K562 (cell line): ENCODE results near the gene CALML4. TPM values are rescaled to one million over a fixed set of nuclear protein-coding genes. Genes with fewer than 3 reads are reported as not detected.

Source experiments
- SAP30 ChIP-seq: fragments of 200-600 bp; sonication (generic); IDR thresholded peaks from 2 replicates; pipeline ENCODE4 v1.6.1; 2012; ENCODE audit warnings: borderline replicate concordance, low read depth, mild to moderate bottlenecking, moderate library complexity, low read length, control low read depth, inconsistent platforms; ENCODE audit not compliant: insufficient read depth, poor library complexity, severe bottlenecking
- ZNF23 ChIP-seq: fragments of 250-450 bp; sonication (Bioruptor Pico); IDR thresholded peaks from 2 replicates; pipeline ENCODE4 v1.4.0; 2020; ENCODE audit warnings: mild to moderate bottlenecking
- polyA plus RNA-seq, 8 experiments: library from polyadenylated mRNA; depleted of rRNA in 4 of 8; stranded (reverse) in 5 of 8; unstranded in 3 of 8; fragments of >200 nt; fragmentation: Nextera tagmentation in 2 of 8; fragmentation: Illumina TruSeq in 1 of 8; extraction: Ambion mirVana in 2 of 8; extraction: Trizol in 1 of 8; gene quantifications; 2 replicates each; pipeline versions ENCODE4 v1.2.1 to v1.2.3, GENCODE V29; 2011 to 2014; ENCODE audit warnings: inconsistent platforms in 1 of 8, missing spikeins in 1 of 8
- total RNA-seq, 7 experiments: library from RNA; depleted of rRNA in 6 of 7; stranded (reverse); fragments of >200 nt in 6 of 7; fragmentation: Illumina TruSeq in 2 of 7; extraction: Trizol in 2 of 7; gene quantifications; 2 replicates each; pipeline versions ENCODE4 v1.2.1 to v1.2.3, GENCODE V29; 2011 to 2021; ENCODE audit warnings: low replicate concordance in 1 of 7
- TF ChIP-seq, protein P1 (sequence below): fragments of 200-600 bp; sonication (generic); IDR thresholded peaks from one replicate; pipeline ENCODE4 v1.6.1; 2012; ENCODE audit warnings: mild to moderate bottlenecking, low read depth, low read length, inconsistent platforms
- TF ChIP-seq, protein P2 (sequence below), 3 experiments: fragments of 200-800 bp in 1 of 3; sonication (Bioruptor generic) in 1 of 3; sonication (generic) in 1 of 3; formaldehyde crosslinking in 1 of 3; IDR thresholded peaks; 2 replicates each; pipeline versions ENCODE4 v1.6.1 to v1.8.0; 2016 to 2022; ENCODE audit warnings: mild to moderate bottlenecking in 2 of 3, missing compliant biosample characterization in 2 of 3, missing genetic modification characterization in 2 of 3, missing genetic modification reagents in 1 of 3

CALML4 gene
- total and polyA plus RNA-seq, 9 of the 15 experiments (the other 6 are each of a cell fraction or from before 2014, with no cell fraction given) = 2.8 to 30.6 (median 15.5) TPM

DNA sequence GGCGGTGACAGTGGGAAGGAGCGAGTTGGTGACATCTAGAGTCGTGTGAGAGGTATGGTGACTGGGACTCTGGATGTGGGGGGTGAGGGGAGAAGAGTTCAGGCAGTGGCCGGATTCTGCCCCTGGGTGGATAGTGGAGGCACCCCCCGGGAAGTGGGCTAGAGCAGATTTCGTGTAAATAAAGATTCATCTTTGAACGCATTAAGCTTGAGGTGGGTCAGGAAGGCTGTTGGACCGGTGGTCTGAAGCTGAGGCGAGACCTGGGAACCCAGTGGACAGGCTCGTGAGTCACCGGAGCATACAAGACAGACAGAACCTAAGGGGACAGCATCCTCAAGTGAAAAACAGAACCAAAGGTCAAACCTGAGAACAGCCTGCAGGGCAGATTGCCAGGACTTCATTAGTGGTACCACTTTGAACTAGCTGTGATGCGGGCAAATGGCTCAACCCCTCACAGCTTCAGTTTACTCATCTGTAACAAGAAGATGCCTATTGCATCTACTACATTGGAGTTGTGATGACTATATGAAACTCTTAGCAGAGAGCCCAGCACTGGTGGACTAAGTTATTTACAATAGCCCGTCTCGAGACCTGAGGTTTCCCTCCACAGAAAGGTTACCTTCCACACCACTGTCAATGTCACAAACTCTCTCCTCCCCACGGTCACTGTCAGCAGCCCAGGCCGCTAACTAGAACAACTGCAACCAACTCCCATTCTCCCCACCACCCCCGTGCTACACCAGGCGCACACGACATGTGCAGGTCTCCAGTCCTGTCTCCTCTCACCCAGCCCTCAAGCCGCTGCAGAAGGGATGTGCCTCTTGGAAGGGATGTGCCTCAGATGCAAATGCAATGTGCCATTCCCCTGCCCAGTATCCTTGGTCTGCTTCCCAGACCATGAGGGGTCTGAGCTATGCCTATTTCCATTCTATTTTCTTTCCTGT is 25.3 kb upstream of the CALML4 start (continued):
- TF ChIP-seq, protein P1, sequence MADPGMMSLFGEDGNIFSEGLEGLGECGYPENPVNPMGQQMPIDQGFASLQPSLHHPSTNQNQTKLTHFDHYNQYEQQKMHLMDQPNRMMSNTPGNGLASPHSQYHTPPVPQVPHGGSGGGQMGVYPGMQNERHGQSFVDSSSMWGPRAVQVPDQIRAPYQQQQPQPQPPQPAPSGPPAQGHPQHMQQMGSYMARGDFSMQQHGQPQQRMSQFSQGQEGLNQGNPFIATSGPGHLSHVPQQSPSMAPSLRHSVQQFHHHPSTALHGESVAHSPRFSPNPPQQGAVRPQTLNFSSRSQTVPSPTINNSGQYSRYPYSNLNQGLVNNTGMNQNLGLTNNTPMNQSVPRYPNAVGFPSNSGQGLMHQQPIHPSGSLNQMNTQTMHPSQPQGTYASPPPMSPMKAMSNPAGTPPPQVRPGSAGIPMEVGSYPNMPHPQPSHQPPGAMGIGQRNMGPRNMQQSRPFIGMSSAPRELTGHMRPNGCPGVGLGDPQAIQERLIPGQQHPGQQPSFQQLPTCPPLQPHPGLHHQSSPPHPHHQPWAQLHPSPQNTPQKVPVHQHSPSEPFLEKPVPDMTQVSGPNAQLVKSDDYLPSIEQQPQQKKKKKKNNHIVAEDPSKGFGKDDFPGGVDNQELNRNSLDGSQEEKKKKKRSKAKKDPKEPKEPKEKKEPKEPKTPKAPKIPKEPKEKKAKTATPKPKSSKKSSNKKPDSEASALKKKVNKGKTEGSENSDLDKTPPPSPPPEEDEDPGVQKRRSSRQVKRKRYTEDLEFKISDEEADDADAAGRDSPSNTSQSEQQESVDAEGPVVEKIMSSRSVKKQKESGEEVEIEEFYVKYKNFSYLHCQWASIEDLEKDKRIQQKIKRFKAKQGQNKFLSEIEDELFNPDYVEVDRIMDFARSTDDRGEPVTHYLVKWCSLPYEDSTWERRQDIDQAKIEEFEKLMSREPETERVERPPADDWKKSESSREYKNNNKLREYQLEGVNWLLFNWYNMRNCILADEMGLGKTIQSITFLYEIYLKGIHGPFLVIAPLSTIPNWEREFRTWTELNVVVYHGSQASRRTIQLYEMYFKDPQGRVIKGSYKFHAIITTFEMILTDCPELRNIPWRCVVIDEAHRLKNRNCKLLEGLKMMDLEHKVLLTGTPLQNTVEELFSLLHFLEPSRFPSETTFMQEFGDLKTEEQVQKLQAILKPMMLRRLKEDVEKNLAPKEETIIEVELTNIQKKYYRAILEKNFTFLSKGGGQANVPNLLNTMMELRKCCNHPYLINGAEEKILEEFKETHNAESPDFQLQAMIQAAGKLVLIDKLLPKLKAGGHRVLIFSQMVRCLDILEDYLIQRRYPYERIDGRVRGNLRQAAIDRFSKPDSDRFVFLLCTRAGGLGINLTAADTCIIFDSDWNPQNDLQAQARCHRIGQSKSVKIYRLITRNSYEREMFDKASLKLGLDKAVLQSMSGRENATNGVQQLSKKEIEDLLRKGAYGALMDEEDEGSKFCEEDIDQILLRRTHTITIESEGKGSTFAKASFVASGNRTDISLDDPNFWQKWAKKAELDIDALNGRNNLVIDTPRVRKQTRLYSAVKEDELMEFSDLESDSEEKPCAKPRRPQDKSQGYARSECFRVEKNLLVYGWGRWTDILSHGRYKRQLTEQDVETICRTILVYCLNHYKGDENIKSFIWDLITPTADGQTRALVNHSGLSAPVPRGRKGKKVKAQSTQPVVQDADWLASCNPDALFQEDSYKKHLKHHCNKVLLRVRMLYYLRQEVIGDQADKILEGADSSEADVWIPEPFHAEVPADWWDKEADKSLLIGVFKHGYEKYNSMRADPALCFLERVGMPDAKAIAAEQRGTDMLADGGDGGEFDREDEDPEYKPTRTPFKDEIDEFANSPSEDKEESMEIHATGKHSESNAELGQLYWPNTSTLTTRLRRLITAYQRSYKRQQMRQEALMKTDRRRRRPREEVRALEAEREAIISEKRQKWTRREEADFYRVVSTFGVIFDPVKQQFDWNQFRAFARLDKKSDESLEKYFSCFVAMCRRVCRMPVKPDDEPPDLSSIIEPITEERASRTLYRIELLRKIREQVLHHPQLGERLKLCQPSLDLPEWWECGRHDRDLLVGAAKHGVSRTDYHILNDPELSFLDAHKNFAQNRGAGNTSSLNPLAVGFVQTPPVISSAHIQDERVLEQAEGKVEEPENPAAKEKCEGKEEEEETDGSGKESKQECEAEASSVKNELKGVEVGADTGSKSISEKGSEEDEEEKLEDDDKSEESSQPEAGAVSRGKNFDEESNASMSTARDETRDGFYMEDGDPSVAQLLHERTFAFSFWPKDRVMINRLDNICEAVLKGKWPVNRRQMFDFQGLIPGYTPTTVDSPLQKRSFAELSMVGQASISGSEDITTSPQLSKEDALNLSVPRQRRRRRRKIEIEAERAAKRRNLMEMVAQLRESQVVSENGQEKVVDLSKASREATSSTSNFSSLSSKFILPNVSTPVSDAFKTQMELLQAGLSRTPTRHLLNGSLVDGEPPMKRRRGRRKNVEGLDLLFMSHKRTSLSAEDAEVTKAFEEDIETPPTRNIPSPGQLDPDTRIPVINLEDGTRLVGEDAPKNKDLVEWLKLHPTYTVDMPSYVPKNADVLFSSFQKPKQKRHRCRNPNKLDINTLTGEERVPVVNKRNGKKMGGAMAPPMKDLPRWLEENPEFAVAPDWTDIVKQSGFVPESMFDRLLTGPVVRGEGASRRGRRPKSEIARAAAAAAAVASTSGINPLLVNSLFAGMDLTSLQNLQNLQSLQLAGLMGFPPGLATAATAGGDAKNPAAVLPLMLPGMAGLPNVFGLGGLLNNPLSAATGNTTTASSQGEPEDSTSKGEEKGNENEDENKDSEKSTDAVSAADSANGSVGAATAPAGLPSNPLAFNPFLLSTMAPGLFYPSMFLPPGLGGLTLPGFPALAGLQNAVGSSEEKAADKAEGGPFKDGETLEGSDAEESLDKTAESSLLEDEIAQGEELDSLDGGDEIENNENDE = no peak
- TF ChIP-seq ZNF23 (CRISPR knock-in tag) = no peak
- TF ChIP-seq SAP30 = peak; percentile 12
- TF ChIP-seq, protein P2, sequence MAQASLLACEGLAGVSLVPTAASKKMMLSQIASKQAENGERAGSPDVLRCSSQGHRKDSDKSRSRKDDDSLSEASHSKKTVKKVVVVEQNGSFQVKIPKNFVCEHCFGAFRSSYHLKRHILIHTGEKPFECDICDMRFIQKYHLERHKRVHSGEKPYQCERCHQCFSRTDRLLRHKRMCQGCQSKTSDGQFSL (CRISPR knock-in tag; IDR thresholded peaks at IDR 0.05) = 0 out of 2 replicates have a peak, but pooled peaks have one; percentile 53
- TF ChIP-seq, protein P2 (tag; IDR thresholded peaks at IDR 0.05) = no peak
